GM18499 (cell line): ENCODE measurements around the gene AHCYL2.
"Not testable (repeated sequence)": the region's sequence is repeated elsewhere in the genome, so short reads cannot be mapped to it uniquely, and the experiment has no call there.

Experiments used
- ATAC-seq: cut with Tn5 transposase; IDR thresholded peaks from one replicate; pipeline ENCODE4 v1.9.1; 2021; ENCODE audit warnings: moderate number of reproducible peaks; ENCODE audit not compliant: insufficient read depth, unreplicated experiment

The AHCYL2 gene

DNA sequence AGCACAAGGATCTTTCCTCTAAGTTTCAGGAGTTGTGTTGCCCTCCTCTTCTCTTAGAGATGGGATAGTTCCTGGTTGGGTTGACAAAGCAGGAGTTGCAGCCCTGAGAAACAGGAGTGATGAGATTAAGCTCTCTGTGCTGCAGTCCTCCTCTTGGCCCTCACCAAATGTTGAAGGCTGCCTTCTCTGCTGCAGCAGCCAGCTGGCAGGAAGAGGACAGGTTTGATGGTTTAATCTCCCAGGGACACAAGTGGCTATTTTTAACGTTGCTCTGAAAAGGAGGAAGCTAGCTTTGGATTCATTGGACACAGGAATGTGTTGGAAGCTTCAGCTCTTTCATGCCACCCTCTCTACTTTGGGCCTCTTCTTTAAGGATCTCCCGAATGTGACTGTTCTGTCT, 218.8 kb downstream of the AHCYL2 start:
- ATAC-seq: no peak

- not testable (repeated sequence) for ATAC-seq
Measured at GRCh38 chr7:129444776-129445175, 219.9 kb downstream of the AHCYL2 start.

DNA sequence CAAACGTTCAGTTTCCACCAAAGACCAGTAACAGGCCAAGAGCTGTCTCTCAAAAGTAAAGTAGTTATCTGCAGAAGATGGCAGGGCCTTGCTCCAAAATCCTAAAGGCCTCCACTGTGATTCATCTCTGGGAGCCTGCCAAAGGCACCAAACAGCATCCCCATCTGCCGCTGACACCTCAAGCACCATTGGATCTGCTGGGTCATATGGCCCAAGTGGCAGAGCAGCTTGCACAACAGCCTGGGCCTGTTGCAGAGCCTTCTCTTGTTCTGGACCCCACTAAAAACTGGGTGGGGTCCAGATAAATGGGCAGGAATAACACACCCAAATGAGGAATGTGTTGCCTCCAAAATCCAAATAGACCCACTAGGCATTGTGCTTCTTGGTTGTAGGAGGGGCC, 222.1 kb downstream of the AHCYL2 start:
- ATAC-seq: not testable (repeated sequence)

GRCh38 chr7:129447445-129447844, 222.6 kb downstream of the AHCYL2 start:
- ATAC-seq: not testable (repeated sequence)

GRCh38 chr7:129448608-129449007, 223.8 kb downstream of the AHCYL2 start:
- not testable (repeated sequence) for ATAC-seq

- ATAC-seq: no peak
Measured at GRCh38 chr7:129450295-129450694, 225.5 kb downstream of the AHCYL2 start.

DNA sequence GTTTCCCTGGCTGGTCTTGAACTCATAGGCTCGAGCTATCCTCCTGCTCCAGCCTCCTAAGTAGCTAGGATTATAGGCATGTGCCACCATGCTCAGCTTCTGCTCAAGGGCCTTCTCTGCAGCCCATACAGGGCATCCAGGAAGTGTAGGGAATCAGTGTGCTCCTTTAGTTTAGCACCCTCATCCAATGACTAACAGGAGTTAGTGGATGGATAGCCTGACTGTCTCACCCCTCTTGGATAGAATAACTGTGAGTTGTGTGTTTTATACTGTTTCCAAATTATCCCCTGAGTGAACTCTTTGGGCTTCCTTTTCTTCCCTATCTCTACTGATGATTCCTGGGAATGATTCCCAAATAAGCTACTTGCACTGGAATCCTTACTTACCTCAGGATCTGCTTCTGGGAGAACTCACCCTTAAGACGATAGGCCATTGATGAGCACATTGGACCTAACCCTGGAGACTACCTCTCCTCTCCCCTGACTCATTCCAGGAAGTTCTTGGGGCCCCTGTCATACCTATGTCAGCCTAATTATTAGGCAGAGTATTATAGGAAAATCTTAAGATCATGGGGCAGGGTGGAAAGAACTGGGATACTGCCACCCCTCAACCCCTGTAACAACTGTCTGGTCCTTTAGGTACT, 227.9 kb downstream of the AHCYL2 start:
- no peak for ATAC-seq

DNA sequence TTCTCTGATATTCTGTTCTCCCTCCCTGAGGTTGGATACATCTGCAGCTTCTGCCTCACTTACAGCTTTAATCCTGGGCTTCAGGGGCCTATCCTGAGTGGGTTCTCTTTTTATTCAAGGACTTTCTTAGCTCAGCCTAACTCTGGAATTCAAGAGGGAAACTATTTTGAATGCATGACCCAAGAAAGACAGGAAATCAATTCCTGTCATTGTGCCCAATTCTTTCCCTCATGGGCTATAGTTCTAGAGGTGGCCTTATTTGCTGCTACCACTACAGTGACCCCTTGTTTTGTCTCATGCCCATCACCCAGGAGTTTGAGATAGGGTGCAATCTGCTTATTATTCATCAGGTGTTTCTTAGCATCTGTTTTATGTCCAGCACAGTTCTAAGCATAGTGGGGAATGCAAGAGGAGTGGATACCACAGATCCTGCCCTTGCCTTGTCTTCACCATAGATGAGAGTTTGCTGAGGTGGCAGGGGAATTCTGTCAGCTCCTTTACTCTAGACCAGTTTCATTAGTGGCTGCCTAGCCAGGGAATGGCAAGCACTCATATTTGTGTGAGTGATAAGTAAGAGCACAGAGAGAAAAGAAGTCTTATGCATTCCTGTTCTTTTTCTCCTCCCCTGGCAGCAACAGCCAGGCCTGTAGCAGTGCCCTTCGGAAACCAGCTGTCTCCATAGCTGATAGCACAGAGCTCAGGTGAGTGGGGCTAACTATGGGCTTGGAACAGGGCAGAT, 228.8 kb downstream of the AHCYL2 start:
- ATAC-seq: no peak

- ATAC-seq: no peak
Measured at GRCh38 chr7:129454249-129454551, 229.4 kb downstream of the AHCYL2 start.

DNA sequence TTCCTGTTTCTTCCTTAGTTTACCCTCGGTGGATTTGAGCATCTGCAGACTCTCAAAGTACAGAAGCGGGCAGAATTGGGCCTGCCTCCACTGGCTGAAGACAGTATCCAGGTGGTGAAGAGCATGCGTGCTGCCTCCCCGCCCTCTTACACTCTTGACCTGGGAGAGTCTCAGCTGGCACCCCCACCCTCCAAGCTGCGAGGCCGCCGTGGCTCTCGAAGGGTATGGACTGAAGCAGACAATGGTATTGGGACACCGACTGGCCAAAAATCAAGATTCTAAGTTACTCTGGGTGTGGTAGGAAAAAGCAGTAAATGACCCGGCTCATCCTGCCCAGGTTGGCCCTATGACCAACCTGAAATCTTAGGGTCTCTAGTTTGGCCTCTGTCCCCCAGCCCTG, 231.6 kb downstream of the AHCYL2 start:
- no peak for ATAC-seq

- no peak for ATAC-seq
Measured at GRCh38 chr7:129457101-129457500, 232.3 kb downstream of the AHCYL2 start.

- no peak for ATAC-seq
Measured at GRCh38 chr7:129458171-129458570, 233.3 kb downstream of the AHCYL2 start.

DNA sequence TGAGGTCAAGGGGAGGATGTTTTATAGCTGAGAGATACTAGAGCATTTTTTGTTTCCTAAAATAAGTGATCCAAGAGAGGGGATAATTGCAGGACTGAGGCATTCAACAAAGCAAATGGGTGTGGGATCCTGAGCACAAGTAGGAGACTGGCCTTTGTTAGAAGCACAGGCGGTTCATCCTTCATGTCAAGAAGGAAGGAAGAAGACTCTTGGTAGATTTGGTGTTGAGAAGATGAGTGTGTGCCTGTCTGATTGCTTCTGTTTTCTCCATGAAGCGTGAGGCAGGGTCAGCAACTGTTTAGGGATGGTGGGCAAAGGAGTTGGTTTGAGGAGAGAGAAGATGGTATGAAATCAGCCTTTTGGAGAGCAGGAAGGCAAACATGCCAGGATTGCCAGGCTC, 237.0 kb downstream of the AHCYL2 start:
- ATAC-seq: no peak

- no peak for ATAC-seq
Measured at GRCh38 chr7:129462420-129462819, 237.6 kb downstream of the AHCYL2 start.

DNA sequence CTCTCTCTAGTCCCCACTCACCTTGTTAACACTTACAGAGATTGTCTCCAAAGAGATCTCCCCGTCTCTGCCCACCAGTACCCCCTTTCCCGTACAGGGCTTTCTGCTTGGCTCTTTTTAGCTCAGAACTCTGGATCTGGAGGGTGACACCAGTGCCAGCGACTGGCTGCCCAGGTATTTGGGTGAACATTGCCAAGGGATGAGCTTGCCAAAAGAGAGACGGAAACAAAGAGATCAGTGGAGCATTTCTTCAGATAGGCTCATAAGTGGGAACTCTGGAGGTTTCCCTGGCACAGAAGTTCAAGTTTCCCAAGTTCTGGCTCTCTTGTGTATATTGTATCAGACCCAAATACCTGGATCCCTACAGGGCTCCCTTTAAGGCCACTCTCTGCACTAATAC, 239.4 kb downstream of the AHCYL2 start:
- ATAC-seq: no peak

- no peak for ATAC-seq
Measured at GRCh38 chr7:129465080-129465479, 240.2 kb downstream of the AHCYL2 start.

DNA sequence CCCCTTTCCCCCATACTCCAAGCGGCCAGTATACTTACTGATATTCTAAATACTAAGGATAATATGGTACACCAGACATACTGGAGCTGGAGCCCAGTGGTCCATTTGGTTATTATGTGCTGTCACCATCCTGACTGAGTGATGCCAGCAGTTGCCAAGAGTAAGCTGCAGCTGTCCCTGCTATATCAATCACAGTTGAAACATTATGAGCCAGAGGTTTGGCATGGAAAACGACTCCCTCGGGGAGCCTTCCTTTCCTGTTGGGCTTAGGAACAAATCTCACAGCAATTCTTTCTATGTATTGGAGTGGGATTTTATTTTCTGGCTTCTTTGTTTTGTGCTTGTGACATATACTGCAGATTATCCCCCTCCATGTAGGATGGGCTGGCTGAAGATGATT, 242.0 kb downstream of the AHCYL2 start:
- ATAC-seq: no peak

DNA sequence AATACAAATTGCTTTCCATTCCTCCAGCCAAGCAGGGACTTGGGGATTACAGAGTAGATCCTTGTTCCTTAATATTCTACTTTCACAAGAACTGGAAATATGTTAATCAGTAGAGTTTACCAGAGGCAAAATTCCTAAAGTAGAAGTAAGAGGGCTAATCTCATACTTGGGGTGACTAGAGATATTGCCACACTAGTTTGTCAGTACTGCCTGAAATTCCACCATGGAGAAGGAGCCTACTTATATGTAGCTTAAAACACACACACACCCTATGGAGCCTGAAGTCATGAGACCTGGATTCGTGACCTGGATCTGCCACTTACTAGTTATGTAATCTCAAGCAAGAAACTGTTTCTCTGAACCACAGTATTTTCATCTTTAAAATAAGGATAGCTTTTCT, 243.3 kb downstream of the AHCYL2 start:
- no peak for ATAC-seq

- no peak for ATAC-seq
Measured at GRCh38 chr7:129468547-129468946, 243.7 kb downstream of the AHCYL2 start.

DNA sequence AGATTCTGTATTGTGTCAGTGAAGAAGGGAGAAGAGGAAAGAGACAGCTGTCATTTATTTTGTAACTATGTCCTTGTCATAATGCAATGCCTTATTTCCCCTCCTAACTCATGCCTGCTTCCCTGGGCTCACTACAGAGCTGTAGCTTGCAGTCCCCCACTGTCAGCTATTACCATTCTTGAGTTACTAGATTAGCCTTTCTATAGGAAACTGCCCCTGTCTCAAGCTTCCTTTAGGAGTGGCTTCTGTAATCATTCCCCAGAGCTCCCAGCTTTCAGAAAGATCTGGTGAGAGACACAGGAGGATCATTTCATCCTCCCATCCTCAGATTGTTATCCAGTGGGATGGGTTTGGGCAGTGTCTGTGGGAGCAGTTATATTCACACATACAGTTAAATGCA, 245.1 kb downstream of the AHCYL2 start:
- no peak for ATAC-seq

- ATAC-seq: no peak
Measured at GRCh38 chr7:129470411-129470810, 245.6 kb downstream of the AHCYL2 start.

- no peak for ATAC-seq
Measured at GRCh38 chr7:129471402-129471827, 246.6 kb downstream of the AHCYL2 start.
